CD4-positive, alpha-beta T cell treated with Interleukin-6 at 100 ng/mL for 8 hours (primary cell): ENCODE results near the gene SLC37A1.
"Not testable (repeated sequence)": the region's sequence is repeated elsewhere in the genome, so short reads cannot be mapped to it uniquely, and the experiment has no call there.

Experiments
- DNase-seq: peaks from one replicate; pipeline ENCODE4 v3.0.0-alpha.2; 2020; ENCODE audit warnings: mixed read lengths, low spot score

The SLC37A1 gene

DNA sequence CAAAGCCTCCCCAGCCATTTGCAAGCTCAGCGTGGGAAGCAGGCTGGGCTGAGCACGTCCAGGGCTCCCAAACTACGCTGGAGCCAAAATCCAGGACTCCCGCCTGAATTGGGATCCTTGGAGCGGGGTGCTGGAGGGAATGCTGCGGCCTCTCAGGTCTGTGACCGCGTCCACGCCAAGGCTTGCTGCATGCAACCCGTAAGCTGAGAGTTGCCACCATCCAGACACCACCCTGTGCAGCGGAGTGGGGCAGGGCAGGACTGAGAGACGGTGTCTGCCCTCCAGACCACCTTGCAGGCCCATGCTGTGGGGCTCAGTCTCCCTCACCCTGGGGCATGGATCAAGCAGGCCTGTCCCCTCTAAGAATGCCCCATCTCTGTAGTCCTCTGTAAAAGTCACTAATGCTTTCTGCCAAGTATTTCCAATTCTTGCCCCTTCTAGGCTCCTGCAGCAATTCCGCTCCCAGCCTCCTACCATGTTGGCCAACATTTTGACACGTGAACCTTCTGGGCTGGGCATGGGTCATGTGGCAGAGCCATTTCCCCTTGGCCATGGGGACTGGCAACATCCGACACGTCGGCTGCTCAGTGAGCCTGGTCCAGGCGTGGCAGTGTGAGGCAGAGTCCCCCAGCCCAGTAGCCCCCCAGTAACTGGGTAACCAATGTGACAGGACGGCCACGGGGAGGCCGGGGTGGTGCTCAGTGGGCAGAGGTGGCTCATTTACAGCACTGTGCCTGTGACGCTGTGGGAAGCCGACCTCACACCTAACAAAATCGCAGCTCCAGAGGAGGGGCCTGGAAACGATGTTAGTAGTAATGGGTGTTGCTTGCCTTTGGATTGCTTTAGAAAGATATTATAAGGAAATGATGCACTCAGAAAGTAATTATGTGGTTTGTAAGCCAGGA is 81.9 kb downstream of the SLC37A1 start:
- no peak for DNase-seq

- no peak for DNase-seq
These were observed 83.0 kb downstream of the SLC37A1 start for GRCh38 chr21:42596657-42597056.

DNA sequence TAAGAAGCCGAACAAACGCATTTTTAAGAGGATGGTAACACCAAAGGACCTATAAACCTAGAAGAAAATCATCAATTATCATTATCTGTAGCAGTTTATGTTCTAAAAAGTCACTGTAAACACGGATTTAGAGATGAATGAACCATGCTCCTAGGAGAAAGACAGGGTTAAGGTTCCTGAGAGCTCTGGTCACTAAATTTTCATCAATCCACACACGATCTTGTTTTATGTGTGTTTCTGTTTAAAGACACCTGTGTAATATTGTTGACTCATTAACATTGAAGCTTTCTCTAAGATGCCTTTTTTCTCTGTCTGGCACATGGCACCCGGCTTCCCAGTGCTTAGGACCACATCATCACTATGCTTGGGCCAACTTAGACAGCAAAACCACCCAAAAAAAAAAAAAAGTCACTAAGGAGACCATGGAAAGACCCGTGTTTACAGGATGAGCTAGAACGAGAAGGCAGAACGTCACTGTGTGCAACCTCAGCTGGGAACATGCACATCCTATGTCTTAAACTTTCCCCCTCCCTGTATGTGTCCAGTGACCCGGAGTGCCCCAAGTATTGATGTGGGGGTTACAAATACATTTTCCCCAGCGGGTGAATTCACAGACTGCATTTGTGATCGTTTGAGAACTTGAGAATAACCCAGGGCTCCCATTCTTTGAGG is 84.0 kb downstream of the SLC37A1 start:
- DNase-seq, result no peak

DNA sequence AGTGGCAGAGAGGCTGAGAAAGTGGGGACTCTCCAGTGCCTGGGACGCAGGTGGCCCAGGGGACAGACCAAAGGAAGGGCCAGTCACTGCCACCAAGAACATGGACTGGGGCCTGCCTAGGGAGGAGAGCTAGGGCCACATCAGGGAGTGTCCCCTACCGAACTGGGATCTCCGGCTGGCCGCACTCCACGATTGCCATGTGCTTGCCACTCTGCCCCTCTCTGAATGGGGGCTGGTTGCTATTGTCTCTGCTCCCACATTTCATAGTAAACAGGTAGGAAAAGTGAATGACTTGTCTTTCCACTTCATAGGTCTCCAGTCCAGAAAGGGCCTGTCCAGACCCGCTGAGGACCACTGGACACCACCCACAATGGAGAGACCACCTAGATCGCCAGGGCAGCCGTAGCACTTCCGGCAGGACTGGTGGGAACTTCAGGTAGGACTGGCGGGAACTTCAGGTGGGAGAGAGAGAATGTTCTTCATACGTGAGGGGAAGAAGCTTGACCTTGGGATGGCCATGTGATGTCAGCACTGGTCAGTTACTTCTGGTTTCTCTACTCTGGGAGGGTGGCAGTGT is 84.6 kb downstream of the SLC37A1 start:
- no peak for DNase-seq

- DNase-seq, result no peak
These were observed 85.8 kb downstream of the SLC37A1 start for GRCh38 chr21:42599486-42599885.

GRCh38 chr21:42599962-42600361 is 86.3 kb downstream of the SLC37A1 start:
- no peak for DNase-seq

DNA sequence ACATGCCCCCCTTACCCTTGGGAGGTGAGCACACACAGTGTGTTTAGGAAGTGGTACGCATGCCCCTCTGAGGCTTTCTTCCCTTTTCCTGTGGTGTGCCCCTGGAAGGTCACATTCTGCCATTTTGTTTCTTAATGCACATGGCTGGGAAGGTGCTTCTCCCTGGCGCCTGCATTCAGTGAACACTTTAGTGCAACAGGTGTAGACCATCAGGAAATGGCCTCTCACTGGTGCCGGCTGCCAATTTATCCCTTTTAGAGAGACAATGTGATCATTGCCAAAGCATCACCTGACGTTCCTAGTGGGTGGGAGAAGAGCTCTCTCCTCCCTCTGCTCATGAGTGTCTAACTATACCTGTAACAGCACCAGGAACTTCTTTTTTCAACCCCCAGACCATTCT is 88.0 kb downstream of the SLC37A1 start:
- no peak for DNase-seq

- DNase-seq, result no peak
These were observed 93.5 kb downstream of the SLC37A1 start for GRCh38 chr21:42607102-42607501.

- no peak for DNase-seq
These were observed 94.0 kb downstream of the SLC37A1 start for GRCh38 chr21:42607525-42608102.

- no peak for DNase-seq
These were observed 94.8 kb downstream of the SLC37A1 start for GRCh38 chr21:42608446-42608845.

DNA sequence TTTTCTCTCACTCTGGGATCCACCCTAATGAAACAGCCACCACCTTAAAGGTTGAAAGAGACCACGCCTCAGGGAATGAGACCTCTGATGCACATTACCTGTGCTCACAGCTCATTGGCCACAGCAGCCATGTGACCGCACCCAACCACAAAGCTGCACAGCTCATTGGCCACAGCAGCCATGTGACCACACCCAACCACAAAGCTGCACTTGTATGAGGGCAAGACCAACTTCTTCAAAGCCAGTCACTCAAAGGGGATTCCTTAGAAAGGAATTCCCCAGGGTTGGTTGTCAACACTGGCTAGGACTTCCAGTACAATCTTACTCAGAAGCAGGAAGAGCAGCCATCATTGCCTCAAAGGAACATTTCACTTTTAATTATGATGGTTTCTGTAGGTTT is 96.2 kb downstream of the SLC37A1 start:
- DNase-seq, result peak; percentile 19

- no peak for DNase-seq
These were observed 98.2 kb downstream of the SLC37A1 start for GRCh38 chr21:42611852-42612251.

DNA sequence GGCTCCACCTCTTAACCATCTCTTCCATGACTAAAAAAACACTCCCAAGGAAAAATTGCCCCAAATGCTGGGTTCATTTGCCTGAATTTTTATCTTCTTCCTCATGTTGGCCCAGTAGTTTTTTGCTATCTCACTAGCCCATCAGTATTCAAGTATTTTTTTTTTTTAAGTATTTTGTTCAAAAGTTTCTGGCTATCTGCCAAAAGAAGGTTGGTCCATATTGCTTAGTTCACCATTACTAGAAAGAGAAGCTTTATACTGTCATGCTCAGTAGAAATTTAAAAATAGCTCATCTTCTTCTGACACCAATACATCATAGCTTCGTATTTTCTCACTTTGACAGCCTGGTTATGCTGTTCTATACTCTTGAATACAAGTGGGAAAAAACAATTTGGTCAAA is 98.7 kb downstream of the SLC37A1 start:
- DNase-seq, result no peak

GRCh38 chr21:42613756-42614155 is 100.1 kb downstream of the SLC37A1 start:
- no peak for DNase-seq

DNA sequence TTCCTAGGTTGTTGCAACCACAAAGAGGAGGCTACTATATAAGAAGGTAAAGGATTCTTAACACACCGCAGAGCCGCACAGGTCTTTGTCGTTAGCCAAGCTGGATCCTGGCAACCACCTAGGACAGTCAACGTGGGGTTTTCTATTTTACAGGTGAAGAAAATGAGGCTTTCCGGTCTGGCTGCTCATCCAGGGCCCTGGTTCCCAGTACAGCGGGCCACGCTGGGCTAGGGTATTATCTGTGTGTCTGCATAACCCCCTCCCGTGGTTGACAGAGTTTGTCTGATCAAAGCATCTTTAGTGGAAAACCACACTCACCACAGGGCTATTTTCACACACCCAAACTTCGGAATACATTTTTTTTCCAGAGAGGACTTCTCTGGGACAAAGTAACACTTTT is 100.7 kb downstream of the SLC37A1 start:
- DNase-seq, result peak; percentile 60

DNA sequence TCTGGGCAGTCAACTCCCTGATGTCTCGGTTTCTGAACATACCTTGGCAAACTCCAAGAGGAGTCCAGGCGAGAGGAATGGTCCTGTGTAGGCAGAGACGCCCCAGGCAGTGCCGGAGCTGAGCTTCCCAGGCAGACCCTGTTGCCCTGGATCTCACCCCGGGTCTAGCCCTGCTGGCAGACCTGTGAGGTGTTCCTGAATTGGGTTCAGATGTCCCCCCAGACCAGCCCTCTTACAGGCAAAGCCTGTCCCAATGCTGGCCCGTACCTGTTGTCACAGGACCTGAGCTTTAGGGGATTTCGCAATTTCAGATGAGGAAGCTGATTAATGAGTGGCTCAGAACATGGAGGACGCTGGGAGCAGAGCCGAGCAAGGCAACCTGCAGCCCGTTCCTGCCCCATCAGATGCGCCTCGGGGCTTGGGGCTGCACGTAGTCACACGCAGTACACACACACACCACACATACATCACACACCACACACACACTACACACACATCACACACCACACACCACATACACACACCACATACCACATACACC is 101.2 kb downstream of the SLC37A1 start:
- DNase-seq, result peak; percentile 54

- not testable (repeated sequence) for DNase-seq
These were observed 101.7 kb downstream of the SLC37A1 start for GRCh38 chr21:42615377-42615776.

- DNase-seq, result no peak
These were observed 102.3 kb downstream of the SLC37A1 start for GRCh38 chr21:42615924-42616323.

GRCh38 chr21:42616446-42616845 is 102.8 kb downstream of the SLC37A1 start:
- DNase-seq, result peak; percentile 45

GRCh38 chr21:42616941-42617340 is 103.3 kb downstream of the SLC37A1 start:
- no peak for DNase-seq

DNA sequence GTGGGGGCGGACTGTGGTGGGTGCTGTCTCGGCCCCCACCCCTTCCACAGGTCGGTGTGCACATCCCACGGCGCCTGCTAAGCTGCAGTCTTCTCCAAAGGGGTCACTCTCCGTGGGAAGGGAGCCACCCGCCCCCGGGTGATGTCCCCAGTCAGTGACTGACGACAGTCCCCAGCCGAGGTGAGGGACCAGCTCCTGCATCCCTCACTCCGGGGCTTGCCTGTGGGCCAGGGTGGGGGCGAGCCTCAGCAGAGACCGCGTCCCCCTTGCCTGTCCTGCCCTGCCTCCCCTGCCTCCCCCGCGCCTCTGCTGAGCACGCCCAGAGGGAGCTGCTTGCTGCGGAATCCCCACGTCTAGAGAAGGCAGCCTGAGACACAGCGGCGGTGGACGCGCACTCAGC is 103.8 kb downstream of the SLC37A1 start:
- no peak for DNase-seq

- DNase-seq, result no peak
These were observed 105.1 kb downstream of the SLC37A1 start for GRCh38 chr21:42618707-42619102.
